GM12891 (cell line): ENCODE measurements around the gene IKZF2.

Experiments used
- POLR2A ChIP-seq: IDR thresholded peaks from 2 replicates; pipeline ENCODE4 v1.6.1; 2011; ENCODE audit warnings: low read depth, low read length, control low read depth
- POLR2AphosphoS5 ChIP-seq: IDR thresholded peaks from 2 replicates; pipeline ENCODE4 v1.6.1; 2011; ENCODE audit warnings: low read depth, low read length, control low read depth
- TAF1 ChIP-seq: IDR thresholded peaks from 2 replicates; pipeline ENCODE4 v1.6.1; 2011; ENCODE audit warnings: low read depth, low read length, control low read depth

DNA sequence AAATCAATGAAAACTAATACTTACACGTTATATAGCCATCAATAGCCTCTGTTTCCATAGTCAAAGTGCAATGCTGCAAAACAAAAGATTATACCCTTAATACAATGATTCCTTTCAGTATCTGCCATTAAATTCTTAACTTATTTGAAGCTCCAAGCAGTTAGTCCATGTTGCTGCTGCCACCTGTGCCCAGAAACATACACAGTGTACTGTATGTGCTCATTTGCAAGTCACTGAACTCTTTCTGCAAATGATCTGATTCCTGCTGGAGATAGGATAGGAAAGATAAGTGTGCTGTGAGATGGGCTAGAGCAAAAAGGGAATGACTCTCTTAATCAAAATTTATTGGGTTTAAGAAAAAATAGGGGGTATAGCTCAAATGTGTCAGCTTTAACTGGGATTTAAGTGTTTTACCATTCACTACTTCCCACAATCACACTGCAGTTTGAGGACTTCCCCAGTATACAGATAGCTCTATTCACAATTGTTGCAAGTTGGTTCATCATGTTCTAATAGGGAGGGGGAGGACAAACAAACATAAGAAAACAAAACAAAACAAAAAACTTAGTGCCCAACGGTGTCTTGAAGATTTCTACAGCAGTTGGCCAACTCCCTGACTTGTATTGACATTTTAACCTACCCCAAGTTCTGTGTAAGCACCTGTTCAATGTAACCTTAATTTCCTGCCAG is 2.7 kb downstream of the IKZF2 start:
- TF ChIP-seq TAF1: no peak
- no peak for TF ChIP-seq POLR2A
- no peak for TF ChIP-seq POLR2AphosphoS5
